AG04449 (cell line): ENCODE results near the gene TEAD1.

Experiments used
- CTCF ChIA-PET: fragments of 350-600 bp; formaldehyde crosslinking; extraction: SDS; loops from one replicate; lab custom pipeline; 2021; ENCODE audit warnings: antibody characterized with exemption; lab: Yijun Ruan, JAX
- POLR2A ChIA-PET: fragments of 400-600, 350-600 bp; formaldehyde crosslinking; extraction: SDS; loops from one replicate; lab custom pipeline; 2020; ENCODE audit warnings: antibody characterized with exemption, inconsistent platforms; lab: Yijun Ruan, JAX
- DNase-seq: peaks from one replicate; pipeline ENCODE4 v3.0.0-alpha.2; 2010; ENCODE audit warnings: low read depth, low spot score
- H3K4me3 ChIP-seq: 2 replicates; pipeline ENCODE4 v1.5.1; 2011; ENCODE audit warnings: low read depth, mild to moderate bottlenecking, control low read depth, low read length
- CTCF ChIP-seq: IDR thresholded peaks from one replicate; pipeline ENCODE4 v1.5.1; 2011; ENCODE audit warnings: mild to moderate bottlenecking, moderate library complexity, low read length, control low read depth, inconsistent platforms; ENCODE audit not compliant: insufficient read depth; ENCODE audit errors: missing control alignments

TEAD1 gene

DNA sequence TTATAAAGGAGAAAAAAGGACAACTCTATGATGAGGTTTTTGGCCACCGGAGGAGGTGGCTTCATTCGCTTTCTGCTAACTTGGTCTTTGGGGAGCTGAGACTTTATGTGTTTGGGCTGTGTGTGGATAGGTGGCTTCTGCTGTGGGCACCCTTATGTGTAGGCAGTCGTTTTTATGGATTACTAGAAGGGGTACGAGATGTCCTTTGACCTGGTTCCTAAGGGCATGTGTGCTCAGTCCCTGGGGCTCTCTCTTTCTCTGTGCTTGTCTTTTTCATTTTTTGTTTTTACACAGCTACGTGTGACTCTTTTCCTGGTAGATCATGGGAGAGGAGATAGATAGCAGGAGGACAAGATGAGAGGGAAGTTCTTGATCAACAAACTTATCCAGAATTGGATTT lies 93.4 kb downstream of the TEAD1 start:
- no peak overlapping the region for H3K4me3 ChIP-seq
- POLR2A ChIA-PET = no interaction called here

DNA sequence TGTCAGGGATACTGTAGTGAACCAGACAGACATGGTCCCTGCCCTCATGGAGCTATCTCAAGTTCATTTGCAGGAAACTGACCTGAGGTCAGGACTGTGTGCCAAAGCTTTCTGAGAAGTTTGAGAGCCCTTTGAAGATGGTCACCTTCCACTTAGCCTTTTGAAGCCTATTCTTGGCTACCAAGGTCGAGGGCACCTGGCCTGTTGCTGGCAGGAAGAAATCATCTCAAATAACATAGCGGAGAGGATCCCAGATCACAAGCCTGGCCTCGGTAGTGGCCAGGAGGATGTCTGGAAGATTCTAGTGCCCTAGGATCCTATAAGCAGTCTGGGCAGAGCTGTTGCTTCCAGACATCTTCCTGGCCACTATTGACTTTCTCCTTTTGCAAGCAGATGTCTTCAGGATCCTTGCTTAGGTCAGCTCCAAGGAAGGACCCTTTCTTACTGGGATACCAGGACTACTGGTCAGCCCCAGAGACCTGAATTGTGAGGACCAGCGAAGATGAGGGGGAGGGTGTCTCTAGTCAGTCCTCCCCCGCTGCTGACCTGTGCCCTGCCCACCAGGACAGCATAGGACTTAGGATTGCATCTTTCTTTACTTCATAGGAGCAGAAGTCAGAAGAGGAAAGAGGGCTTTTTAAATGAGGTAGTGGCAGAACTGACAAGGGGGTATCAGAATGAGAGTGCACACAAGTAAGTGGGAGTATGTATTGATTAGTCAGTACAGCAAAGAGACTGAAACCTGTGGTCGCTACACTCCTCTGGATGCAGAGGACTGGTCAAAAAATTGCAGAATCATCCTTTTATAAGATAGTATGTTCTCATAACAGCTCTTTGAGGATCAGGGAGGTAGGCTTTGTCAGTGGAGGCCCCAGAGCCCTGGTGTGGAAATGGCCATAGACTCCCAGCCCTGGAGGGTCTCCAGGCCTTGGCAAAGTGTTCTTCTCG lies 94.8 kb downstream of the TEAD1 start:
- no peak for DNase-seq
- TF ChIP-seq CTCF = no peak
- ChIA-PET POLR2A (interaction anchor here (1.5 to 1.7 kb wide), 2 partner anchors 9 to 95 kb away, joined by 3 to 5 read pairs; partner anchors contain the start of gene TEAD1), CTCF (interaction anchor here (0.7 to 2.0 kb wide), 4 partner anchors 8 to 438 kb away, joined by 3 to 8 read pairs (median 4); no protein-coding TSS in a partner anchor)
- H3K4me3 ChIP-seq = no peak overlapping the region

More for the DNA sequence above, 93.4 kb downstream of the TEAD1 start:
- CTCF ChIA-PET = no interaction called here
- no peak for TF ChIP-seq CTCF
- DNase-seq = no peak

DNA sequence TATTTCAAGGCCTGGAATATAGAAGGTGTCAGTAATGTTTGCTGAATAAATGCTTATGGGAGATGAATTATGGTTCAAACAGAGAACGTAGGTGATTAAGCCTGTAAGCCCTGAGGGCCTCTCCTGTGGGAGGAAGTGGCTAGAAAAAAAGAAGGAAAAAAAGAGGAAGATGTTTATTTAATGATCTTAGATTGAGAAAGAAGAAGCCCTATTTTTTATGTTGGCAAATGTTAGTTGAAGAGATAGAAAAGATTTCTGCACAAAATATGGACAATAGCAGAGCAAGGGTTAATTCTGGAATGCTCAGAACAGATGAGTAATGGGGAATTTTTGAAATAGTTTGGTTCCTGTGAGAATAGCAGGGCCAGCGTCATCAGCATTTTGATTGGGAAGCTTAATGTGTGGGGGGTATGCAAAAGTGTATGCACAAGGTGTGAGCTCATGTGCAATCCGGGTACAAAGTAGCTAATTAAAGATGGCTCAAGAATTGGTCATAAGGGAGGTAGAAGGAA lies 95.7 kb downstream of the TEAD1 start:
- TF ChIP-seq CTCF = no peak
- peak; percentile 72 for DNase-seq
- ChIA-PET POLR2A (interaction anchor here (0.9 to 1.7 kb wide), 3 partner anchors 39 to 96 kb away, joined by 3 to 5 read pairs (median 4); partner anchors contain the start of gene TEAD1), CTCF (interaction anchor here (0.9 to 2.0 kb wide), 3 partner anchors 9 to 119 kb away, joined by 3 to 8 read pairs (median 4); no protein-coding TSS in a partner anchor)
- no peak overlapping the region for H3K4me3 ChIP-seq

- no peak for DNase-seq
- no peak for TF ChIP-seq CTCF
- ChIA-PET CTCF (interaction anchor here (0.9 to 2.0 kb wide), 2 partner anchors 15 to 118 kb away, joined by 3 to 8 read pairs; no protein-coding TSS in a partner anchor), POLR2A (interaction anchor here (0.9 to 1.7 kb wide), 3 partner anchors 38 to 97 kb away, joined by 3 to 5 read pairs (median 4); partner anchors contain the start of gene TEAD1)
- no peak overlapping the region for H3K4me3 ChIP-seq
These were observed 96.2 kb downstream of the TEAD1 start for GRCh38 chr11:12770435-12770834.

- no peak for TF ChIP-seq CTCF
These were observed 96.9 kb downstream of the TEAD1 start for GRCh38 chr11:12770966-12771597.

More at GRCh38 chr11:12770966-12771597, 96.9 kb downstream of the TEAD1 start:
- DNase-seq = no peak
- no peak overlapping the region for H3K4me3 ChIP-seq
- POLR2A ChIA-PET = no interaction called here
- CTCF ChIA-PET = interaction anchor here (1.7 kb wide), 1 partner anchor 12 kb away, joined by 3 read pairs; no protein-coding TSS in a partner anchor
